ENCODE data around the gene PDE6G.

Gene PDE6G

DNA sequence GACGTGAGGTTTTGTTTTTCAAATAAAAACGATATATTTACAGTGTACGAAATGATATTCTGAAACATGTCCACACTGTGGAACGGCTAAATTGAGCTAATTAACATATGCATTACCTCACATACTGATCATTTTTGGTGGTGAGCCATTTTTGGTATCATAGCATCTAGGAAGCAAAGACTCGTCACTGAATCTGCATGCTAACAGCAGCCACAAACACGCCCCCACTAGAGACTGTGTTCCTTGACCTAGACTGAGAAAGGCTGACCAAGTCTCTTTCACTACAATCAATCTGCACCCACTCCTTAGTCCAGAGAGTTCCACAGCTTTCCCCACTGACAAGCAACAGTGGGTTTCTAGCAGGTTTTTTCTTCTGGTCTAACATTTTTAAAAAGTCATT is 48.9 kb downstream of the PDE6G start:
- TF ChIP-seq, protein P1, sequence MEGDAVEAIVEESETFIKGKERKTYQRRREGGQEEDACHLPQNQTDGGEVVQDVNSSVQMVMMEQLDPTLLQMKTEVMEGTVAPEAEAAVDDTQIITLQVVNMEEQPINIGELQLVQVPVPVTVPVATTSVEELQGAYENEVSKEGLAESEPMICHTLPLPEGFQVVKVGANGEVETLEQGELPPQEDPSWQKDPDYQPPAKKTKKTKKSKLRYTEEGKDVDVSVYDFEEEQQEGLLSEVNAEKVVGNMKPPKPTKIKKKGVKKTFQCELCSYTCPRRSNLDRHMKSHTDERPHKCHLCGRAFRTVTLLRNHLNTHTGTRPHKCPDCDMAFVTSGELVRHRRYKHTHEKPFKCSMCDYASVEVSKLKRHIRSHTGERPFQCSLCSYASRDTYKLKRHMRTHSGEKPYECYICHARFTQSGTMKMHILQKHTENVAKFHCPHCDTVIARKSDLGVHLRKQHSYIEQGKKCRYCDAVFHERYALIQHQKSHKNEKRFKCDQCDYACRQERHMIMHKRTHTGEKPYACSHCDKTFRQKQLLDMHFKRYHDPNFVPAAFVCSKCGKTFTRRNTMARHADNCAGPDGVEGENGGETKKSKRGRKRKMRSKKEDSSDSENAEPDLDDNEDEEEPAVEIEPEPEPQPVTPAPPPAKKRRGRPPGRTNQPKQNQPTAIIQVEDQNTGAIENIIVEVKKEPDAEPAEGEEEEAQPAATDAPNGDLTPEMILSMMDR (IDR thresholded peaks at IDR 0.05; ENCODE audit: low read length, missing control alignments), result no peak
- no peak for DNase-seq (ENCODE audit: low read depth)

DNA sequence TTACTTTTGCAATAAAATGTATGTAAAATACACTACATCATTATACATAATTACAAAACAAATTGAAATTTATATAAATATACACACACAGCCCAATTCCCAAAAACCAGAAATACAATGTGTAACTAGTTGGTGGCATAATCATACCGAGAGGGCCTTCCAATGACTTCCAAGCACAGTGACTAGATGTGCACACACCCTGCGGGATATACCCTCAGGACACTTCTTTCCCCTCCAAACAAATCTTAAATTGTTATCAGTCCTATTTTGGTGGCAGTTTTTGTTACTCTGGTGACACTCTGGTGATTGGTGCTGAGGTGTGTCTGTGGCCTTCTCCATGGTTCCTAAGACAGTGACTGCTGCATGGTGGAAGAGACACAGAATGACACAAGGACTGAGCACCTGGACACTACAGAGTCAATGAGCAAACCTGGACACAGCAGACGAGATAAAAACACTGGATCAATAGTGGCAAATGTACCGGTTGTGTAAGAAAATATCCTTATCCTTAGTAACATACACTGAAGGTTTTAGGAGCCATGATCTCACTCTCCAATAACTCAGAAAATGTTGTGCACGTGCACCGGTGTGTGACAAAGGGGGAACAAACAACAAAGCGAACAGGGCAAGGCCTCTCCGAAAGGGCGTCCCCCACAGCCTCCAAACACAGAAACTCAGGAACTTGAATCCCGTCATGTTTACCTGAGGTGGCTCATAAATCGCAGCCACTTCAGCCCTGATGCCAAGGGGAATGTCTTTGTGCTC is 52.3 kb downstream of the PDE6G start:
- no peak for DNase-seq (ENCODE audit: low read depth)
- no peak overlapping the region for H3K4me3 ChIP-seq (replicated peaks; ENCODE audit: low read depth, low read length)
- TF ChIP-seq, protein P1 (IDR thresholded peaks at IDR 0.05; ENCODE audit: low read length, missing control alignments), result no peak

More for the DNA sequence above, 48.9 kb downstream of the PDE6G start:
- H3K4me3 ChIP-seq (replicated peaks; ENCODE audit: low read depth, low read length), result no peak overlapping the region

DNA sequence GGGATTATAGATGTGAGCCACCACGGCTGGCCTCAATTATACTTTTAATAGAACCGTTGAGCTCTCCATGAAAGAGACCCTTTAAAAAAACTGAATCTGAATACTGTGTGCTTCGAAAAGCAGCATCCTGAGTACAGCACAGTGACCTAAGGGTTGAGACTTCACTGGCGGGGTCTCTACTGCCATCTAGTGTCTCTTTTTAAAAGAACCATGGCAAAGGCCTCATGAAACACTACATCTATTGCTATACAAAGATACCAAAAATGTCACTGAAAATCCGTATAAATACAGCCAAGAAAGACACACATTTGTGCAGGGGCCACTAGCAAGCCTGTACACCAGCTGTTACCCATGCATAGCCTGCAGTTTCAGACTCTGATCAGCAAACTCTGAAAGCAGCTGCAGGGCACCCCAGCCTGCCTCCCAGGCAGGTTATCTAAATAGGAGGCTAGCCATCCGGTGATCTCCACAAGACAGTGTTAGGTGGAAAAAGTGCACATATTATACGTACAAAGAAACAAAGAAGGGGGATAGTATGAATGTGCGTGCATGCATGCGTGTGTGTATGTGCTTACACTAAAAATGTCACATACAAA is 54.7 kb downstream of the PDE6G start:
- TF ChIP-seq, protein P1 (IDR thresholded peaks at IDR 0.05; ENCODE audit: low read length, missing control alignments), result peak; percentile 83
- DNase-seq (ENCODE audit: low read depth), result peak; percentile 86
- no peak overlapping the region for H3K4me3 ChIP-seq (replicated peaks; ENCODE audit: low read depth, low read length)

Data from fibroblast of pulmonary artery (primary cell).